HepG2 (cell line): ENCODE measurements around the gene NOS2. TPM values are rescaled to one million over a fixed set of nuclear protein-coding genes. Genes with fewer than 3 reads are reported as not detected.

Experiments used
- ZNF142 ChIP-seq: sonication (generic); formaldehyde crosslinking; IDR thresholded peaks from 2 replicates; pipeline ENCODE4 v1.4.0; 2020; ENCODE audit warnings: missing genetic modification reagents
- polyA plus RNA-seq, 8 experiments: library from polyadenylated mRNA; depleted of rRNA in 3 of 8; stranded (reverse) in 7 of 8; unstranded in 1 of 8; fragments of >200 nt; fragmentation: Illumina TruSeq in 4 of 8; extraction: Trizol in 4 of 8; gene quantifications; 2 replicates each; pipeline versions ENCODE4 v1.2.1 to v1.2.3, GENCODE V29; 2011 to 2016; ENCODE audit warnings: low read depth in 4 of 8, missing spikeins in 1 of 8, mixed read lengths in 1 of 8; ENCODE audit not compliant: insufficient read depth in 1 of 8
- total RNA-seq, 5 experiments: library from RNA; depleted of rRNA; stranded (reverse); fragments of >200 nt; fragmentation: Illumina TruSeq; extraction: Trizol; gene quantifications; 2 replicates each; pipeline ENCODE4 v1.2.3, GENCODE V29; 2016; ENCODE audit warnings: low read depth in 1 of 5
- TF ChIP-seq, protein P1 (sequence below): sonication (generic); formaldehyde crosslinking; IDR thresholded peaks from 2 replicates; pipeline ENCODE4 v1.4.0; 2020; ENCODE audit warnings: missing genetic modification reagents

The NOS2 gene
- total and polyA plus RNA-seq, 2 of the 13 experiments (the other 11 are each of a cell fraction or from before 2014, with no cell fraction given): 0.02 TPM; not detected in 1

GRCh38 chr17:27759528-27759927 is 40.8 kb downstream of the NOS2 start (continued):
- TF ChIP-seq ZNF142 (CRISPR knock-in tag): no peak
- TF ChIP-seq, protein P1, sequence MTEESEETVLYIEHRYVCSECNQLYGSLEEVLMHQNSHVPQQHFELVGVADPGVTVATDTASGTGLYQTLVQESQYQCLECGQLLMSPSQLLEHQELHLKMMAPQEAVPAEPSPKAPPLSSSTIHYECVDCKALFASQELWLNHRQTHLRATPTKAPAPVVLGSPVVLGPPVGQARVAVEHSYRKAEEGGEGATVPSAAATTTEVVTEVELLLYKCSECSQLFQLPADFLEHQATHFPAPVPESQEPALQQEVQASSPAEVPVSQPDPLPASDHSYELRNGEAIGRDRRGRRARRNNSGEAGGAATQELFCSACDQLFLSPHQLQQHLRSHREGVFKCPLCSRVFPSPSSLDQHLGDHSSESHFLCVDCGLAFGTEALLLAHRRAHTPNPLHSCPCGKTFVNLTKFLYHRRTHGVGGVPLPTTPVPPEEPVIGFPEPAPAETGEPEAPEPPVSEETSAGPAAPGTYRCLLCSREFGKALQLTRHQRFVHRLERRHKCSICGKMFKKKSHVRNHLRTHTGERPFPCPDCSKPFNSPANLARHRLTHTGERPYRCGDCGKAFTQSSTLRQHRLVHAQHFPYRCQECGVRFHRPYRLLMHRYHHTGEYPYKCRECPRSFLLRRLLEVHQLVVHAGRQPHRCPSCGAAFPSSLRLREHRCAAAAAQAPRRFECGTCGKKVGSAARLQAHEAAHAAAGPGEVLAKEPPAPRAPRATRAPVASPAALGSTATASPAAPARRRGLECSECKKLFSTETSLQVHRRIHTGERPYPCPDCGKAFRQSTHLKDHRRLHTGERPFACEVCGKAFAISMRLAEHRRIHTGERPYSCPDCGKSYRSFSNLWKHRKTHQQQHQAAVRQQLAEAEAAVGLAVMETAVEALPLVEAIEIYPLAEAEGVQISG (CRISPR knock-in tag): no peak
